HCT116 (cell line): Measurements from ENCODE around the gene DCAF5. TPM values are rescaled to one million over a fixed set of nuclear protein-coding genes. Genes with fewer than 3 reads are reported as not detected.
A peak's percentile ranks its signal among the peaks of the same experiment; 100 is the strongest.

Source experiments
- ATAC-seq: fragments of 200-7000 bp; cut with Tn5 transposase; 2 replicates; pipeline ENCODE4 v1.9.1; 2020; ENCODE audit warnings: mild to moderate bottlenecking, moderate library complexity
- BruUV-seq: library from RNA; stranded (reverse); fragments of 400-500 nt; replicated peaks from 2 replicates; lab custom pipeline; 2021; lab: Mats Ljungman, UMichigan
- CTCF ChIA-PET: fragments of 300-600 bp; sonication (Branson Sonifier 250); formaldehyde crosslinking; loops from one replicate; lab custom pipeline; 2021; ENCODE audit warnings: antibody characterized with exemption; lab: Charles Lee
- POLR2A ChIA-PET: fragments of 300-600, 350-600 bp; sonication (Branson Sonifier 250); formaldehyde crosslinking; loops from one replicate; lab custom pipeline; 2021; ENCODE audit warnings: antibody characterized with exemption; lab: Charles Lee
- RAD21 ChIA-PET, 2 experiments: fragments of 300-600 bp; sonication (Branson Sonifier 250); formaldehyde crosslinking; loops; one replicate each; lab custom pipeline; 2023; ENCODE audit warnings: low total read pairs in 2 of 2; ENCODE audit not compliant: uncharacterized antibody in 2 of 2, unreplicated experiment in 2 of 2, low non-redundant PET in 1 of 2; lab: Charles Lee
- DNase-seq: peaks from one replicate; pipeline ENCODE4 v3.0.0-alpha.2; 2010; ENCODE audit warnings: low read depth, low spot score
- H2AFZ ChIP-seq: fragments of 200-600 bp; shearing (Covaris generic), sonication (generic); 2 replicates; pipeline ENCODE4 v1.6.1; 2017; ENCODE audit warnings: low read depth, mixed run types, mixed read lengths, antibody characterized with exemption, low read length; ENCODE audit not compliant: poor library complexity, severe bottlenecking
- H3K27ac ChIP-seq: 2 replicates; pipeline ENCODE4 v1.5.1; 2012; ENCODE audit warnings: low read depth, low read length
- H3K27me3 ChIP-seq: fragments of 200-600 bp; sonication (generic); 2 replicates; pipeline ENCODE4 v1.6.1; 2016; ENCODE audit warnings: mixed run types, low read length, mixed read lengths; ENCODE audit not compliant: insufficient read depth
- H3K36me3 ChIP-seq, 2 experiments: fragments of 200-500 bp in 1 of 2; fragments of 200-600 bp in 1 of 2; sonication (Bioruptor generic) in 1 of 2; sonication (generic) in 1 of 2; 2 replicates each; pipeline versions ENCODE4 v1.5.1 to v1.6.1; 2014 to 2016; ENCODE audit warnings: low read length in 2 of 2, inconsistent platforms in 1 of 2, mixed read lengths in 1 of 2, mixed run types in 1 of 2; ENCODE audit not compliant: insufficient read depth in 2 of 2, control insufficient read depth in 1 of 2
- H3K4me1 ChIP-seq, 2 experiments: fragments of 200-600 bp in 1 of 2; sonication (generic) in 1 of 2; 2 replicates each; pipeline versions ENCODE4 v1.5.1 to v1.6.1; 2012 to 2017; ENCODE audit warnings: low read length in 2 of 2, inconsistent platforms in 1 of 2, mild to moderate bottlenecking in 1 of 2, mixed read lengths in 1 of 2, mixed run types in 1 of 2, moderate library complexity in 1 of 2; ENCODE audit not compliant: insufficient read depth in 2 of 2, control insufficient read depth in 1 of 2
- H3K4me2 ChIP-seq: fragments of 200-600 bp; sonication (generic); 2 replicates; pipeline ENCODE4 v1.6.1; 2017; ENCODE audit warnings: mixed run types, low read length, mixed read lengths
- H3K4me3 ChIP-seq, 2 experiments: fragments of 200-600 bp in 1 of 2; sonication (generic) in 1 of 2; replicated peaks in 1 of 2; 2 replicates each; pipeline ENCODE4 v1.5.1; 2011 to 2016; ENCODE audit warnings: low read length in 2 of 2, control low read depth in 1 of 2, low read depth in 1 of 2, mild to moderate bottlenecking in 1 of 2, mixed read lengths in 1 of 2, mixed run types in 1 of 2
- H3K79me2 ChIP-seq: fragments of 200-600 bp; sonication (generic); 2 replicates; pipeline ENCODE4 v1.6.1; 2017; ENCODE audit warnings: mild to moderate bottlenecking, mixed run types, low read length, moderate library complexity, mixed read lengths; ENCODE audit not compliant: insufficient read depth
- H3K9ac ChIP-seq: fragments of 200-600 bp; sonication (generic); 2 replicates; pipeline ENCODE4 v1.6.1; 2016; ENCODE audit warnings: low read length, mixed read lengths
- H3K9me2 ChIP-seq: fragments of 200-600 bp; sonication (generic), shearing (Covaris generic); 2 replicates; pipeline ENCODE4 v1.6.1; 2017; ENCODE audit warnings: mixed run types, mild to moderate bottlenecking, moderate library complexity; ENCODE audit not compliant: insufficient read depth
- H3K9me3 ChIP-seq, 2 experiments: fragments of 200-500 bp in 1 of 2; fragments of 200-600 bp in 1 of 2; sonication (Bioruptor generic) in 1 of 2; sonication (generic) in 1 of 2; 2 replicates each; pipeline ENCODE4 v1.6.1; 2014 to 2017; ENCODE audit warnings: low read length in 2 of 2, mixed read lengths in 2 of 2, inconsistent platforms in 1 of 2, low read depth in 1 of 2, mild to moderate bottlenecking in 1 of 2, mixed run types in 1 of 2, moderate library complexity in 1 of 2; ENCODE audit not compliant: control insufficient read depth in 1 of 2, insufficient read depth in 1 of 2
- H4K20me1 ChIP-seq: fragments of 200-600 bp; sonication (generic), shearing (Covaris generic); 2 replicates; pipeline ENCODE4 v1.6.1; 2017; ENCODE audit warnings: mixed run types, mild to moderate bottlenecking, moderate library complexity; ENCODE audit not compliant: insufficient read depth
- CBX3 ChIP-seq: IDR thresholded peaks from 2 replicates; pipeline ENCODE4 v1.6.1; 2012; ENCODE audit warnings: low read depth
- CEBPB ChIP-seq: IDR thresholded peaks from 2 replicates; pipeline ENCODE4 v1.6.1; 2012; ENCODE audit warnings: low read depth
- EGR1 ChIP-seq: IDR thresholded peaks from 2 replicates; pipeline ENCODE4 v1.6.1; 2012; ENCODE audit warnings: low read depth
- EZH2 ChIP-seq: fragments of 200-600 bp; sonication (generic); IDR thresholded peaks from 2 replicates; pipeline ENCODE4 v1.6.1; 2017; ENCODE audit warnings: antibody characterized with exemption, mixed run types
- FOSL1 ChIP-seq: IDR thresholded peaks from 2 replicates; pipeline ENCODE4 v1.6.1; 2012; ENCODE audit warnings: low read depth
- JUND ChIP-seq: IDR thresholded peaks from 2 replicates; pipeline ENCODE4 v1.6.1; 2012
- POLR2A ChIP-seq: IDR thresholded peaks from 2 replicates; pipeline ENCODE4 v1.7.0; 2011; ENCODE audit warnings: borderline replicate concordance; ENCODE audit not compliant: insufficient read depth, insufficient read length; ENCODE audit errors: extremely low read depth
- POLR2AphosphoS5 ChIP-seq: IDR thresholded peaks from 2 replicates; pipeline ENCODE4 v1.6.1; 2011; ENCODE audit warnings: mild to moderate bottlenecking, low read depth, low read length, moderate library complexity
- SIN3A ChIP-seq: IDR thresholded peaks from 2 replicates; pipeline ENCODE4 v1.6.1; 2012; ENCODE audit warnings: low read depth
- SP1 ChIP-seq: IDR thresholded peaks from 2 replicates; pipeline ENCODE4 v1.6.1; 2012; ENCODE audit warnings: low read depth
- SRF ChIP-seq: IDR thresholded peaks from 2 replicates; pipeline ENCODE4 v1.6.1; 2012; ENCODE audit warnings: low read depth
- YY1 ChIP-seq: IDR thresholded peaks from 2 replicates; pipeline ENCODE4 v1.6.1; 2011; ENCODE audit warnings: low read length, low read depth, moderate library complexity, mild to moderate bottlenecking; ENCODE audit not compliant: insufficient replicate concordance; ENCODE audit errors: extremely low read depth
- ZFX ChIP-seq: fragments of 450-650 bp; IDR thresholded peaks from 2 replicates; pipeline ENCODE4 v1.6.1; 2017
- ZNF274 ChIP-seq: fragments of 200-500 bp; sonication (Bioruptor generic); IDR thresholded peaks from 2 replicates; pipeline ENCODE4 v1.6.1; 2014; ENCODE audit warnings: mild to moderate bottlenecking, low read depth, low read length, inconsistent platforms
- intact Hi-C: fragments of 100-400 bp; cut with micrococcal nuclease; formaldehyde crosslinking; loops from 2 replicates; pipeline ENCODE4 v1.10.0; 2022
- total RNA-seq: library from RNA; stranded (reverse); gene quantifications from one replicate; pipeline ENCODE4 v1.2.1, GENCODE V29; 2021; ENCODE audit not compliant: unreplicated experiment
- TF ChIP-seq, protein P1 (sequence below): IDR thresholded peaks from 2 replicates; pipeline ENCODE4 v1.6.1; 2012
- TF ChIP-seq, protein P2 (sequence below), 3 experiments: fragments of 200-600 bp in 1 of 3; sonication (generic) in 1 of 3; IDR thresholded peaks in 2 of 3; conservative IDR thresholded peaks in 1 of 3; 2 replicates each; pipeline ENCODE4 v1.5.1; 2012 to 2017; ENCODE audit warnings: low read depth in 2 of 3, low read length in 2 of 3, antibody characterized with exemption in 1 of 3, borderline replicate concordance in 1 of 3, control low read depth in 1 of 3, mild to moderate bottlenecking in 1 of 3, mixed read lengths in 1 of 3, mixed run types in 1 of 3, moderate library complexity in 1 of 3; ENCODE audit not compliant: insufficient read depth in 1 of 3
- TF ChIP-seq, protein P3 (sequence below): IDR thresholded peaks from 2 replicates; pipeline ENCODE4 v1.6.1; 2012; ENCODE audit warnings: low read depth

Gene DCAF5
- total RNA-seq, 1 experiment from 2014 or later: 27.1 TPM

DNA sequence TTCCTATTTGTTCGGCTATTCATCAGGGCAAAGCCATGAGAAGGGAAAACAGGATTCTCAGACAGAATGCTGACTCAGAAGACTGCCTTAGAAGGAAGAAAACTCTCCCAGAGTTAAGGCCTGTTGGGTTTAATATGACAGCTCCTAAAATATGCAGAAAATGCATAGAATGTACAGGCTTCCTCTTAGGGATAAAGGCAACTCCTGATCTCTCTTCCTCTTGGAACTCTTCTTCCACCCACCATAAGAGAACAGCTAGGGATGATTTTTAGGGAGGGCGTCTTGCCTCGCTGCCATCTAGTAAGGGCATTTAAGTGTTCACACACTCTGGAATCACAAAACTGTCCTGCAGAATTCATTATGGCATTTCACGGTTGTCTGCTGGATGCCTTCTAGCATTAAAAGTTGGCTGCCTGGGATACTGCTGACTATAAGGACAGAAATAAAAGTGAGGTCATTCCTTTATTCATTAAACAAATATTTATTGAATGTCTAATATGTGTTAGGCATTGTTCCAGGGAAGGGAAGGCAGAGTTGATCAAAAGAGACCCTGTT is 73.7 kb downstream of the DCAF5 start:
- no peaks in the 10 kb centered on the region for H3K79me2 ChIP-seq
- peaks cover 10 to 28% of the 10 kb centered on the region in 2 experiments; a peak in 3 of 4 replicates for H3K4me1 ChIP-seq
- H3K36me3 ChIP-seq: peaks cover 0 to 2% of the 10 kb centered on the region in 2 experiments; a peak in 1 of 4 replicates
- peak overlapping the region; percentile 10; the same call in 1 of the 2 replicates for H3K4me2 ChIP-seq
- no peak overlapping the region for H3K9ac ChIP-seq
- intact Hi-C loops: no loop called here
- TF ChIP-seq FOSL1: no peak
- no peak for TF ChIP-seq SRF
- TF ChIP-seq, protein P1, sequence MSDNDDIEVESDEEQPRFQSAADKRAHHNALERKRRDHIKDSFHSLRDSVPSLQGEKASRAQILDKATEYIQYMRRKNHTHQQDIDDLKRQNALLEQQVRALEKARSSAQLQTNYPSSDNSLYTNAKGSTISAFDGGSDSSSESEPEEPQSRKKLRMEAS: no peak
- TF ChIP-seq POLR2A: no peak
- TF ChIP-seq CBX3: no peak
- no peak for TF ChIP-seq EGR1
- TF ChIP-seq YY1: no peak
- TF ChIP-seq, protein P2, sequence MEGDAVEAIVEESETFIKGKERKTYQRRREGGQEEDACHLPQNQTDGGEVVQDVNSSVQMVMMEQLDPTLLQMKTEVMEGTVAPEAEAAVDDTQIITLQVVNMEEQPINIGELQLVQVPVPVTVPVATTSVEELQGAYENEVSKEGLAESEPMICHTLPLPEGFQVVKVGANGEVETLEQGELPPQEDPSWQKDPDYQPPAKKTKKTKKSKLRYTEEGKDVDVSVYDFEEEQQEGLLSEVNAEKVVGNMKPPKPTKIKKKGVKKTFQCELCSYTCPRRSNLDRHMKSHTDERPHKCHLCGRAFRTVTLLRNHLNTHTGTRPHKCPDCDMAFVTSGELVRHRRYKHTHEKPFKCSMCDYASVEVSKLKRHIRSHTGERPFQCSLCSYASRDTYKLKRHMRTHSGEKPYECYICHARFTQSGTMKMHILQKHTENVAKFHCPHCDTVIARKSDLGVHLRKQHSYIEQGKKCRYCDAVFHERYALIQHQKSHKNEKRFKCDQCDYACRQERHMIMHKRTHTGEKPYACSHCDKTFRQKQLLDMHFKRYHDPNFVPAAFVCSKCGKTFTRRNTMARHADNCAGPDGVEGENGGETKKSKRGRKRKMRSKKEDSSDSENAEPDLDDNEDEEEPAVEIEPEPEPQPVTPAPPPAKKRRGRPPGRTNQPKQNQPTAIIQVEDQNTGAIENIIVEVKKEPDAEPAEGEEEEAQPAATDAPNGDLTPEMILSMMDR (IDR thresholded peaks at IDR 0.05 in 2 of 3, conservative IDR thresholded peaks at IDR 0.05 in 1 of 3; ENCODE audit: borderline replicate concordance in 1 of 3, insufficient read depth in 1 of 3, low read depth in 2 of 3, low read length in 2 of 3): no peak
- TF ChIP-seq ZNF274: no peak
- TF ChIP-seq SIN3A: no peak
- TF ChIP-seq SP1: no peak
- TF ChIP-seq EZH2: no peak
- TF ChIP-seq, protein P3, sequence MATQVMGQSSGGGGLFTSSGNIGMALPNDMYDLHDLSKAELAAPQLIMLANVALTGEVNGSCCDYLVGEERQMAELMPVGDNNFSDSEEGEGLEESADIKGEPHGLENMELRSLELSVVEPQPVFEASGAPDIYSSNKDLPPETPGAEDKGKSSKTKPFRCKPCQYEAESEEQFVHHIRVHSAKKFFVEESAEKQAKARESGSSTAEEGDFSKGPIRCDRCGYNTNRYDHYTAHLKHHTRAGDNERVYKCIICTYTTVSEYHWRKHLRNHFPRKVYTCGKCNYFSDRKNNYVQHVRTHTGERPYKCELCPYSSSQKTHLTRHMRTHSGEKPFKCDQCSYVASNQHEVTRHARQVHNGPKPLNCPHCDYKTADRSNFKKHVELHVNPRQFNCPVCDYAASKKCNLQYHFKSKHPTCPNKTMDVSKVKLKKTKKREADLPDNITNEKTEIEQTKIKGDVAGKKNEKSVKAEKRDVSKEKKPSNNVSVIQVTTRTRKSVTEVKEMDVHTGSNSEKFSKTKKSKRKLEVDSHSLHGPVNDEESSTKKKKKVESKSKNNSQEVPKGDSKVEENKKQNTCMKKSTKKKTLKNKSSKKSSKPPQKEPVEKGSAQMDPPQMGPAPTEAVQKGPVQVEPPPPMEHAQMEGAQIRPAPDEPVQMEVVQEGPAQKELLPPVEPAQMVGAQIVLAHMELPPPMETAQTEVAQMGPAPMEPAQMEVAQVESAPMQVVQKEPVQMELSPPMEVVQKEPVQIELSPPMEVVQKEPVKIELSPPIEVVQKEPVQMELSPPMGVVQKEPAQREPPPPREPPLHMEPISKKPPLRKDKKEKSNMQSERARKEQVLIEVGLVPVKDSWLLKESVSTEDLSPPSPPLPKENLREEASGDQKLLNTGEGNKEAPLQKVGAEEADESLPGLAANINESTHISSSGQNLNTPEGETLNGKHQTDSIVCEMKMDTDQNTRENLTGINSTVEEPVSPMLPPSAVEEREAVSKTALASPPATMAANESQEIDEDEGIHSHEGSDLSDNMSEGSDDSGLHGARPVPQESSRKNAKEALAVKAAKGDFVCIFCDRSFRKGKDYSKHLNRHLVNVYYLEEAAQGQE: no peak
- no peak for TF ChIP-seq ZFX
- no peak for TF ChIP-seq CEBPB
- no peak for TF ChIP-seq JUND
- no peak for TF ChIP-seq POLR2AphosphoS5
- TF ChIP-seq, all 23 proteins: peak for 0
- Histone ChIP-seq H3K27ac (peak overlapping the region; percentile 27; the same call in 1 of the 2 replicates), H3K9me3 (no peaks in the 10 kb centered on the region), H3K4me3 (no peak overlapping the region), H2AFZ (no peak overlapping the region), H4K20me1 (no peaks in the 10 kb centered on the region), H3K27me3 (no peaks in the 10 kb centered on the region), H3K9me2 (no peaks in the 10 kb centered on the region)
- ChIA-PET POLR2A (no interaction called here), CTCF (no interaction called here), RAD21 (no interaction called here)
- no peak; the same call in 1 of the 2 replicates for ATAC-seq
- BruUV-seq: no TSS peak
- DNase-seq: no peak
